Right lobe of liver (tissue), 6 donors: Measurements from ENCODE around the gene PSKH1. TPM values are rescaled to one million over a fixed set of nuclear protein-coding genes. Genes with fewer than 3 reads are reported as not detected.

Experiments used
- ATAC-seq, 4 donors: fragments of 200-7000 bp; cut with Tn5 transposase; one replicate each; pipeline ENCODE4 v1.9.1; 2020; ENCODE audit warnings: mild to moderate bottlenecking in 4 of 4, moderate library complexity in 4 of 4
- DNase-seq, 3 donors: peaks; one replicate each; pipeline ENCODE4 v3.0.0-alpha.2; 2020
- H3K27ac ChIP-seq, 3 donors: fragments of 200-600 bp; one replicate each; pipeline ENCODE4 v1.8.0; 2022
- H3K27me3 ChIP-seq, 2 donors: fragments of 200-600 bp; one replicate each; pipeline ENCODE4 v1.8.0; 2022
- H3K36me3 ChIP-seq, 4 donors: fragments of 200-600 bp; sonication (generic) in 1 of 4; one replicate each; pipeline versions ENCODE4 v1.5.1 to v1.8.0; 2017 to 2022; ENCODE audit warnings: control low read depth in 1 of 4
- H3K4me1 ChIP-seq, 4 donors: fragments of 200-600 bp; sonication (generic) in 1 of 4; one replicate each; pipeline versions ENCODE4 v1.5.1 to v1.8.0; 2017 to 2022; ENCODE audit warnings: control low read depth in 1 of 4
- H3K4me3 ChIP-seq, 3 donors: fragments of 200-600 bp; one replicate each; pipeline ENCODE4 v1.8.0; 2022
- H3K9me3 ChIP-seq, 4 donors: fragments of 200-600 bp; sonication (generic) in 1 of 4; one replicate each; pipeline versions ENCODE4 v1.5.1 to v1.8.0; 2017 to 2022; ENCODE audit warnings: control low read depth in 1 of 4
- CTCF ChIP-seq, 4 donors: fragments of 200-600 bp in 3 of 4; fragments of 450-650 bp in 1 of 4; IDR thresholded peaks; one replicate each; pipeline versions ENCODE4 v1.5.1 to v1.8.0; 2016 to 2022; ENCODE audit warnings: antibody characterized with exemption in 4 of 4, mild to moderate bottlenecking in 2 of 4
- POLR2A ChIP-seq: fragments of 450-650 bp; IDR thresholded peaks from one replicate; pipeline ENCODE4 v1.6.1; 2017; ENCODE audit warnings: antibody characterized with exemption, mild to moderate bottlenecking
- WGBS: methylation state at CpG from one replicate; pipeline ENCODE4 v1.1.6; 2018; ENCODE audit warnings: low coverage, low lambda C conversion rate; ENCODE audit not compliant: insufficient coverage; ENCODE audit errors: missing lambda C conversion rate; 5-methylcytosine and 5-hydroxymethylcytosine counted together
- intact Hi-C, 2 donors: fragments of 100-400 bp; cut with DNase I; formaldehyde crosslinking; loops; one replicate each; pipeline versions ENCODE4 v1.11.2 to v1.14.1; 2022
- total RNA-seq, 6 experiments: library from RNA; depleted of rRNA in 2 of 6; stranded (reverse); fragments of >200 nt in 2 of 6; fragmentation: NEBNext Ultra II Directional in 3 of 6; extraction: Animal tissue kit (Norgen Biotek cat#: 25700) in 3 of 6; gene quantifications; one replicate each; pipeline versions ENCODE4 v1.1.0 to v1.2.4, GENCODE V29; 2016 to 2023
- donor health status: DM: no; HTN: yes; CAD: no.
- donor health status: DM: no; HTN: no; CAD: no.
- donor health status: DM: no; HTN: no; CAD: no.
- donor health status: DM: no; HTN: yes; CAD: no.
- donor health status: DM: no; HTN: yes; CAD: no.

The PSKH1 gene
- total RNA-seq, 6 experiments from 2014 or later = 6.7 to 22.6 (median 13.2) TPM

DNA sequence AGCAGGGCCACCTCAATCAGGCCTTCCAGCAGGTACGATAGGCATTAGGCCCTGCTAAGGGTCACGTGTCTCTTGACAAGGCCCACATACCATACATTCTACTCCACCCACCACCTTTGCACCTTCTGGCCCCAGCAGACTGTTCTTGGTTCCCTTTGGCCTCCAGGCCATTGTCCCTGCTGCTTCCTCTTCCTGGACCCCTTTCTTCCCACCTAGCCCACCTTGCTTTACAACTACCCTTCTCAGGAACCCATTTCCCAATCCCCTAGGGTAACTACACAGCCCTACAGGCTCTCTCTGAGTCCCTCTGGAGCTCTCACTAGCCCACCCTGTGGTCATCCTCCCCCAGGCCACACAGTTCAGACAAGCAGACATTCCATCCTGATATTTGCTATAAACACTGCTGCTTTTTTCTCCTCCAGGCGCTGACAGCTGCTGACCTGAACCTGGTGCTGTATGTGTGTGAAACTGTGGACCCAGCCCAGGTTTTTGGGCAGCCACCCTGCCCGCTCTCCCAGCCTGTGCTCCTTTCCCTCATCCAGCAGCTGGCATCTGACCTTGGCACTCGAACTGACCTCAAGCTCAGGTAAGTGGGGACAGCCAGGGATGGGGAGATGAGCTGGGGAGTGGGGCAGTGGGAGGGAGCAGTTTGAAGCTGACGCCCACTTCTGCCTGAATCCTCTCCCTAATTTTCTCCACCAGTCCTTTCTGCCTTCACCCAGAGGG, 9.7 kb upstream of the PSKH1 start:
- no peaks in the 10 kb centered on the region for H3K27me3 ChIP-seq
- no peak for ATAC-seq
- no peak overlapping the region for H3K27ac ChIP-seq
- H3K9me3 ChIP-seq = no peaks in the 10 kb centered on the region
- WGBS = 22% methylated on average over 1 of the region's 6 CpGs
- no peak for TF ChIP-seq CTCF (IDR thresholded peaks at IDR 0.05)
- peaks cover 0 to 11% (median 5%) of the 10 kb centered on the region in 4 donors for H3K4me1 ChIP-seq
- H3K4me3 ChIP-seq = no peak overlapping the region
- DNase-seq = no peak
- intact Hi-C loops = loop anchor here in 1 of 2 donors (5.0 kb wide), 1 partner anchor 44 kb away; no protein-coding TSS in a partner anchor
- H3K36me3 ChIP-seq = peaks cover 3 to 45% (median 24%) of the 10 kb centered on the region in 4 donors

DNA sequence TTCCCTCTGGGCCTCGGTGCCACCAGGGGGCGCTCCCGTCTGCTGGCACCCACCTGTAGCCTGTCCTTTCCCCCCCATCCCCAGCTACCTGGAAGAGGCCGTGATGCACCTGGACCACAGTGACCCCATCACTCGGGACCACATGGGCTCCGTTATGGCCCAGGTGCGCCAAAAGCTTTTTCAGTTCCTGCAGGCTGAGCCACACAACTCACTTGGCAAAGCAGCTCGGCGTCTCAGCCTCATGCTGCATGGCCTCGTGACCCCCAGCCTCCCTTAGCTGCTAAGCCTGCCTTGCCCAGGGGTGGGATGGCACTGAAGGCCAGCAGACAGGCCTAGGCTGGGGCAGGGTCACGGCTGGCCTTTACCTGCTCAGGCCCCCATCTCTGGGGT, 9.2 kb upstream of the PSKH1 start:
- H3K4me3 ChIP-seq = no peak overlapping the region
- H3K27ac ChIP-seq = no peak overlapping the region
- H3K9me3 ChIP-seq = no peaks in the 10 kb centered on the region
- DNase-seq (peak; percentile 69 to 77 (median 70)), ATAC-seq (peak; percentile 65 to 72 (median 70))
- no peaks in the 10 kb centered on the region for H3K27me3 ChIP-seq
- WGBS = 53% methylated on average over 9 of the region's 11 CpGs
- TF ChIP-seq POLR2A (no peak), CTCF (IDR thresholded peaks at IDR 0.05) (peak; percentile 81 to 96 (median 89))
- intact Hi-C loops = loop anchor here in 1 of 2 donors (5.0 kb wide), 1 partner anchor 43 kb away; no protein-coding TSS in a partner anchor
- peaks cover 0 to 11% (median 5%) of the 10 kb centered on the region in 4 donors for H3K4me1 ChIP-seq
- peaks cover 3 to 40% (median 20%) of the 10 kb centered on the region in 4 donors for H3K36me3 ChIP-seq

GRCh38 chr16:67884684-67885083, 8.4 kb upstream of the PSKH1 start, which contains the start of gene NRN1L:
Gene NRN1L, plus strand, starts transcription at chr16:67884885. Its CDS starts 19 bp downstream, at chr16:67884904.
- peak; percentile 92 to 97 (median 95) for ATAC-seq
- peak; percentile 92 to 95 (median 94) for DNase-seq
- no peak for TF ChIP-seq POLR2A
- TF ChIP-seq CTCF (IDR thresholded peaks at IDR 0.05) = no peak
- Histone ChIP-seq H3K4me3 (no peak within 1 kb of the TSS), H3K9me3 (no peaks in the 10 kb centered on the region), H3K4me1 (peaks cover 0 to 11% (median 5%) of the 10 kb centered on the region in 4 donors), H3K36me3 (peaks cover 3 to 32% (median 12%) of the 10 kb centered on the region in 4 donors), H3K27me3 (no peaks in the 10 kb centered on the region), H3K27ac (no peak within 1 kb of the TSS)
- intact Hi-C loops = loop anchor here (5.0 kb wide), 1 partner anchor 43 kb away; no protein-coding TSS in a partner anchor
- 36% methylated on average over 5 of the region's 22 CpGs for WGBS

- ATAC-seq (no peak), DNase-seq (no peak)
- peaks cover 3 to 23% (median 7%) of the 10 kb centered on the region in 4 donors for H3K36me3 ChIP-seq
- H3K4me1 ChIP-seq = peaks cover 0 to 11% (median 5%) of the 10 kb centered on the region in 4 donors
- WGBS = 98% methylated on average over 8 of the region's 12 CpGs
- no peaks in the 10 kb centered on the region for H3K9me3 ChIP-seq
- H3K4me3 ChIP-seq = no peak overlapping the region
- TF ChIP-seq POLR2A = no peak
- TF ChIP-seq CTCF (IDR thresholded peaks at IDR 0.05) = no peak
- H3K27me3 ChIP-seq = no peaks in the 10 kb centered on the region
- intact Hi-C loops = loop anchor here in 1 of 2 donors (5.0 kb wide), 1 partner anchor 42 kb away; no protein-coding TSS in a partner anchor
- H3K27ac ChIP-seq = no peak overlapping the region
These were observed 7.5 kb upstream of the PSKH1 start for GRCh38 chr16:67885545-67885944.
